ENCODE measurements around the gene DMD. TPM values are rescaled to one million over a fixed set of nuclear protein-coding genes. Genes with fewer than 3 reads are reported as not detected.

The DMD gene
- total and polyA plus RNA-seq, 2 of the 13 experiments (the other 11 are each of a cell fraction or from before 2014, with no cell fraction given): 17.6 to 25.9 TPM

GRCh38 chrX:32448945-32449344 is 762.4 kb downstream of the DMD start:
- DNase-seq (ENCODE audit: low spot score) (no peak), ATAC-seq (no peak), FAIRE-seq (no peak)
- 19% methylated on average over 2 of the region's 2 CpGs for WGBS (ENCODE audit: low lambda C conversion rate)
- no peaks in the 10 kb centered on the region for H3K79me2 ChIP-seq (ENCODE audit: insufficient read depth, low read length)
- no peak overlapping the region for H3K4me3 ChIP-seq (replicated peaks in 1 of 3; ENCODE audit: insufficient read depth in 1 of 3, low read depth in 2 of 3, low read length in 3 of 3)
- POLR2A ChIA-PET: no interaction called here
- no peaks in the 10 kb centered on the region for H3K9me3 ChIP-seq (ENCODE audit: low read length)
- no peak overlapping the region for H2AFZ ChIP-seq (ENCODE audit: low read length)
- H4K20me1 ChIP-seq (ENCODE audit: insufficient read depth, low read length): no peaks in the 10 kb centered on the region
- H3K4me1 ChIP-seq (ENCODE audit: insufficient read depth, low read length): no peaks in the 10 kb centered on the region
- H3K9ac ChIP-seq (ENCODE audit: insufficient read depth, low read depth, low read length): no peak overlapping the region
- in situ Hi-C loops (cut with HindIII; ENCODE audit: extremely low pct_ligation_motif_present, low pct_unique_long_range_greater_than_20kb): no loop called here
- H3K27ac ChIP-seq (ENCODE audit: extremely low read length, insufficient read depth, low read length): no peak overlapping the region
- TF ChIP-seq KDM1A (CRISPR knock-in tag; IDR thresholded peaks at IDR 0.05): no peak
- no peak for TF ChIP-seq ISL2 (CRISPR knock-in tag; IDR thresholded peaks at IDR 0.05)
- no peak for TF ChIP-seq PLSCR1 (CRISPR knock-in tag; IDR thresholded peaks at IDR 0.05; ENCODE audit: borderline replicate concordance)
- no peak for TF ChIP-seq ZUFSP (CRISPR knock-in tag; IDR thresholded peaks at IDR 0.05; ENCODE audit: borderline replicate concordance)
- TF ChIP-seq ZNF253 (CRISPR knock-in tag; IDR thresholded peaks at IDR 0.05; ENCODE audit: borderline replicate concordance): no peak
- no peak for TF ChIP-seq SMARCE1 (IDR thresholded peaks at IDR 0.05; ENCODE audit: borderline replicate concordance)
- no peak for TF ChIP-seq ZNF784 (CRISPR knock-in tag; IDR thresholded peaks at IDR 0.05; ENCODE audit: borderline replicate concordance)
- BruUV-seq (replicated peaks): no TSS peak
- H3K4me2 ChIP-seq (ENCODE audit: low read depth, low read length): no peak overlapping the region
- no peaks in the 10 kb centered on the region for H3K27me3 ChIP-seq (ENCODE audit: control insufficient read depth in 1 of 2, insufficient read depth in 2 of 2, low read length in 2 of 2)
- CTCF ChIA-PET (ENCODE audit: low intra/inter-chr PET ratio, low total read pairs): no interaction called here
- intact Hi-C loops (cut with micrococcal nuclease; ENCODE audit: unreplicated experiment): no loop called here
- no peaks in the 10 kb centered on the region for H3K36me3 ChIP-seq (replicated peaks in 1 of 2; ENCODE audit: control insufficient read depth in 1 of 2, insufficient read depth in 2 of 2, low read length in 2 of 2)

Data from HepG2 (cell line).